Prostate gland (tissue), 2 donors: ENCODE measurements around the gene MLH1. TPM values are rescaled to one million over a fixed set of nuclear protein-coding genes. Genes with fewer than 3 reads are reported as not detected.

Experiments used
- DNase-seq: peaks from one replicate; pipeline ENCODE4 v3.0.0-alpha.2; 2019; ENCODE audit warnings: low spot score
- H3K27ac ChIP-seq, 2 donors: fragments of 200-600 bp; sonication (generic); 2 replicates each; pipeline ENCODE4 v1.5.1; 2017 to 2019
- H3K27me3 ChIP-seq: fragments of 200-600 bp; sonication (generic); replicated peaks from 2 replicates; pipeline ENCODE4 v1.5.1; 2019; ENCODE audit not compliant: insufficient read depth
- H3K36me3 ChIP-seq, 2 donors: fragments of 200-600 bp; sonication (generic); 1 replicate in 1 of 2; 2 replicates in 1 of 2; pipeline versions ENCODE4 v1.5.1 to v1.8.1; 2017 to 2019
- H3K4me1 ChIP-seq: fragments of 200-600 bp; sonication (generic); replicated peaks from 2 replicates; pipeline ENCODE4 v1.5.1; 2019
- H3K4me3 ChIP-seq, 2 donors: fragments of 200-600 bp; sonication (generic); 2 replicates each; pipeline ENCODE4 v1.5.1; 2017 to 2019
- H3K9me3 ChIP-seq: fragments of 200-600 bp; sonication (generic); 2 replicates; pipeline ENCODE4 v1.5.1; 2017
- POLR2A ChIP-seq: fragments of 450-650 bp; IDR thresholded peaks from one replicate; pipeline ENCODE4 v1.6.1; 2016; ENCODE audit warnings: antibody characterized with exemption, mild to moderate bottlenecking
- POLR2AphosphoS5 ChIP-seq: sonication (generic); formaldehyde crosslinking; IDR thresholded peaks from one replicate; pipeline ENCODE4 v1.6.1; 2017; ENCODE audit warnings: antibody characterized with exemption
- WGBS: methylation state at CpG from one replicate; pipeline ENCODE4 v1.1.5; 2018; 5-methylcytosine and 5-hydroxymethylcytosine counted together
- intact Hi-C: fragments of 100-400 bp; cut with DNase I; formaldehyde crosslinking; loops from one replicate; pipeline ENCODE4 v1.14.2; 2022
- total RNA-seq, 2 donors: library from RNA; depleted of rRNA; stranded (reverse); fragments of >200 nt; gene quantifications; one replicate each; pipeline ENCODE4 v1.1.0, GENCODE V29; 2016
- TF ChIP-seq, protein P1 (sequence below), 4 experiments: fragments of 200-600 bp in 2 of 4; fragments of 450-650 bp in 2 of 4; sonication (generic) in 2 of 4; IDR thresholded peaks; 1 replicate in 3 of 4; 2 replicates in 1 of 4; pipeline ENCODE4 v1.5.1; 2016 to 2019; ENCODE audit warnings: antibody characterized with exemption in 4 of 4, mild to moderate bottlenecking in 2 of 4, moderate library complexity in 2 of 4

Gene MLH1
- total RNA-seq, 2 donors from 2014 or later: 49.5 to 50.3 TPM

DNA sequence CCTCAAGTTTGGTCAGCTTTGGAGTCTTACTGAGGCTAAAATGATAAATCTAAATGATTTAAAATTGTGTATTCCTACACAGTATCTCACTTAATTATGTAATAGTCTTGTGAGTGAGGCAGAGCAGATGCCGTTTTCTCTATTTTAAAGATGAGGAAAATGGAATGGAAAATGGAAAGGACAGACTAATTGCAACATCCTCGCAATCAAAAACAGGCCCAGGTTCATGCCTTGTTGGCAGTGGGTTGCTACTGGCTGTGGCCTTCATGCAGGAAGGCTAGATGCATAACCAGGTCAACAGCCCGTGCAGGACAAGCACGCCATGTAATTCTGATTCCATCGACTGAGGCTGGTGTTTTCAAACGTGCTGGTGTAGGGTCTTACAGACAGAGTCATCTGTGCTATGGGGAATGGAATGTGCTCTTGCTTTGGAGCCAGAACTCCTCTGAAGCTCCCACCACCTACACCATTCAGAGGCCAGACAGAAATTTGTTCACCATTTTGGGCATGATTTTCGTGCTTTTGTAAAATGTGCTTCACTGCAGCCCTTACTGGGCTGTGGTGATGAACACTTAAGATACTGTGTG is 37.9 kb downstream of the MLH1 start:
- no peak for DNase-seq
- Histone ChIP-seq H3K4me3 (no peak overlapping the region), H3K27ac (peak overlapping the region; percentile 57 to 83), H3K36me3 (no peaks in the 10 kb centered on the region), H3K9me3 (no peaks in the 10 kb centered on the region), H3K4me1 (peaks cover 9% of the 10 kb centered on the region), H3K27me3 (no peaks in the 10 kb centered on the region)
- TF ChIP-seq POLR2AphosphoS5 (no peak), POLR2A (no peak)
- TF ChIP-seq, protein P1, sequence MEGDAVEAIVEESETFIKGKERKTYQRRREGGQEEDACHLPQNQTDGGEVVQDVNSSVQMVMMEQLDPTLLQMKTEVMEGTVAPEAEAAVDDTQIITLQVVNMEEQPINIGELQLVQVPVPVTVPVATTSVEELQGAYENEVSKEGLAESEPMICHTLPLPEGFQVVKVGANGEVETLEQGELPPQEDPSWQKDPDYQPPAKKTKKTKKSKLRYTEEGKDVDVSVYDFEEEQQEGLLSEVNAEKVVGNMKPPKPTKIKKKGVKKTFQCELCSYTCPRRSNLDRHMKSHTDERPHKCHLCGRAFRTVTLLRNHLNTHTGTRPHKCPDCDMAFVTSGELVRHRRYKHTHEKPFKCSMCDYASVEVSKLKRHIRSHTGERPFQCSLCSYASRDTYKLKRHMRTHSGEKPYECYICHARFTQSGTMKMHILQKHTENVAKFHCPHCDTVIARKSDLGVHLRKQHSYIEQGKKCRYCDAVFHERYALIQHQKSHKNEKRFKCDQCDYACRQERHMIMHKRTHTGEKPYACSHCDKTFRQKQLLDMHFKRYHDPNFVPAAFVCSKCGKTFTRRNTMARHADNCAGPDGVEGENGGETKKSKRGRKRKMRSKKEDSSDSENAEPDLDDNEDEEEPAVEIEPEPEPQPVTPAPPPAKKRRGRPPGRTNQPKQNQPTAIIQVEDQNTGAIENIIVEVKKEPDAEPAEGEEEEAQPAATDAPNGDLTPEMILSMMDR (IDR thresholded peaks at IDR 0.05): no peak
- 62% methylated on average over 7 of the region's 7 CpGs for WGBS
- intact Hi-C loops: no loop called here

DNA sequence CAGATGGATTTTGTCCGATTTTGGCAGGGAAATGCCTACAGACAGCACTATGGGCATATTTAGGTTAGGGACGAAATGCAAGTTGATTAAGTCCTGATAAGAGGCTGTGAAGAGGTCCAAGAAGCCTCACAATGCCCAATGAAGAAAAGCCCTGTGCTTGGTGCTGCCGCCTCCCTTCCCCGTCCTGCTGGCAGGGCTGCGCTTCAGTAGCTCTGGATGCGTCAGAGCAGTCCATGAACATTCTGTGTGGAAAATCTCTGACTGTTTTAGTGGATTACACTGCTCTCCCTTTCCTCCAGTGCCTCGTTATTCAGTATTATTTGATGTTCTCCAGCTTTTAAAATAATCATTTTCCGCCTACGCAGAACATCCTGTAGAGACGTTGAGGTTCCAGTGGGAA is 39.6 kb downstream of the MLH1 start:
- Histone ChIP-seq H3K36me3 (no peaks in the 10 kb centered on the region), H3K27ac (peak overlapping the region; percentile 50 to 83), H3K27me3 (no peaks in the 10 kb centered on the region), H3K9me3 (no peaks in the 10 kb centered on the region), H3K4me3 (no peak overlapping the region), H3K4me1 (peaks cover 9% of the 10 kb centered on the region)
- 38% methylated on average over 10 of the region's 10 CpGs for WGBS
- DNase-seq: peak; percentile 31
- intact Hi-C loops: no loop called here
- peak; percentile 67 for TF ChIP-seq POLR2AphosphoS5
- TF ChIP-seq, protein P1 (IDR thresholded peaks at IDR 0.05): no peak

DNA sequence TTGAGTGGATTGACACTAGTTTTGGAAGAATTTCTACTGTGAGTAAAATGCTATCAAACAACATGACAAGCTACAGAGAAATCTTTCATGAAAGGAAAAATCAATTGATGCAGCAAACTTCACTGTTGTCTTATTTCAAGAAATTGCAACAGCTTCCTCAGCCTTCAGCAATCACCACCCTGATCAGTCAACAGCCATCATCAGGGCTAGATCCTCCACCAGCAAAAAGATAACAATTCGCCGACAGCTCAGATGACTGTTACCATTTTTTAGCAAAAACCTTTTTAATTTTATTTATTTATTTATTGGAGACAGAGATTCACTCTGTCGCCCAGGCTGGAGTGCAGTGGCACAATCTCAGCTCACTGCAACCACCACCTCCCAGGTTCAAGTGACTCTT is 44.0 kb downstream of the MLH1 start:
- Histone ChIP-seq H3K9me3 (no peaks in the 10 kb centered on the region), H3K27ac (peak overlapping the region in 1 of 2 donors; percentile 62), H3K27me3 (no peaks in the 10 kb centered on the region), H3K4me1 (no peaks in the 10 kb centered on the region), H3K4me3 (no peak overlapping the region), H3K36me3 (peaks cover 0 to 7% of the 10 kb centered on the region in 2 donors)
- TF ChIP-seq, protein P1 (IDR thresholded peaks at IDR 0.05): no peak
- TF ChIP-seq POLR2AphosphoS5: no peak
- no peak for TF ChIP-seq POLR2A
- DNase-seq: no peak
- intact Hi-C loops: no loop called here
- 95% methylated on average over 3 of the region's 3 CpGs for WGBS

DNA sequence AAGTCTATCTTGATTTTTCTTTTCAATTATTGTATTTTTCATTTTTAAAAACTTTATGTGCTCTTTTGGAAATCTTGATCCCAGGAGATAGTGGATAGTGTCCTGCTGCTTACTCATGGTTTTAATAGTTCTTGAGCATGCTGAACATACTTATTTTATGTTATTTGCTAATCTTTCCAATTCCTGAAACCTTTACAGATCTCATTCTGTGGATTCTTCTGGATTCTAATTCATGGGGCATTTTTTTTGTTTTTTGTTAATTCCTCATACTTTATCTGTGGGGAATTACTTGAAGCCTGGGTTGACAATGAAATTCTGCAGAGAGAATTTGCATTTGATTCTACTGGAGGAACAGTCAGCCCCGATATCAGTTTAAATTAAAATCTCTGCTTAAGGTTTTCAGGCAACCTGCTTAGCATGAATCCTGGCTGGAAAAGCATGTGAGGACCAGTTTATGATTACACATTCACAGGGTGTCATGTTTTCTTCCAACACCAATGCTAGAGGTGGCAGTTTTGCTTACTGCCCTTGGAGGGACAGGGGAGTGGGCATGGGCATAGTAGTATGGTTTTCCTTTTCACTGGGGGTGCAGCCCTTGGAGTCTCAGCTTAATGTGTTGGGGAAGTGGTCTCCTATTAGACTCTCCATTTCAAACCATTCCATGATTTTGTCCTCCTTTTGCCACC is 46.0 kb downstream of the MLH1 start:
- intact Hi-C loops: no loop called here
- Histone ChIP-seq H3K9me3 (no peaks in the 10 kb centered on the region), H3K4me1 (peaks cover 3% of the 10 kb centered on the region), H3K36me3 (peaks cover 0 to 7% of the 10 kb centered on the region in 2 donors), H3K4me3 (no peak overlapping the region), H3K27ac (peak overlapping the region in 1 of 2 donors; percentile 62), H3K27me3 (no peaks in the 10 kb centered on the region)
- WGBS: 84% methylated on average over 1 of the region's 1 CpG
- TF ChIP-seq POLR2A (no peak), POLR2AphosphoS5 (no peak)
- no peak for DNase-seq

DNA sequence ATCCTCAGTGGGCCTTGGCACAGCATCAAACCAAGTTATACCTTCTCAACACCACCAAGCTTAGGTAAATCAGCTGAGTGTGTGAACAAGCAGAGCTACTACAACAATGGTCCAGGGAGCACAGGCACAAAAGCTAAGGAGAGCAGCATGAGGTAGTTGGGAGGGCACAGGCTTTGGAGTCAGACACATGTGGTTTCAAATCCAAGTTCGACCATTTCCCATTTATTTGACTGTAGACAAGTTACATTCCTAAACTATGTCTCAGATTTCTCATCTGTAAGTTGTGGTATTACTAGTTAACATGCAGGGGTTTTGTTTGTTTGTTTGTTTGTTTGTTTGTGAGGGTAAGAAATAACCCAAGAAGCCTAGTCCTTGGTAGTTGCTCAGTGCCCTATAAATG is 46.9 kb downstream of the MLH1 start:
- Histone ChIP-seq H3K27me3 (no peaks in the 10 kb centered on the region), H3K9me3 (no peaks in the 10 kb centered on the region), H3K27ac (peak overlapping the region in 1 of 2 donors; percentile 62), H3K4me3 (no peak overlapping the region), H3K36me3 (peaks cover 0 to 7% of the 10 kb centered on the region in 2 donors), H3K4me1 (peaks cover 3% of the 10 kb centered on the region)
- intact Hi-C loops: no loop called here
- WGBS: 89% methylated on average over 1 of the region's 1 CpG
- DNase-seq: no peak
- no peak for TF ChIP-seq POLR2A
- TF ChIP-seq, protein P1 (IDR thresholded peaks at IDR 0.05): no peak
- no peak for TF ChIP-seq POLR2AphosphoS5
